ENCODE measurements around the gene HTT-AS. TPM values are rescaled to one million over a fixed set of nuclear protein-coding genes. Genes with fewer than 3 reads are reported as not detected.

The HTT-AS gene
- total RNA-seq = not detected
- not detected for polyA plus RNA-seq (ENCODE audit: insufficient read length in 6 of 6)
- long read RNA-seq, donor 1, partial matches to known transcripts = 20 of 20 reads
- long read RNA-seq, donor 1, other reads (novel, unspliced or antisense) = 0 of 20 reads
- long read RNA-seq, donor 2 = 0 reads
- long read RNA-seq, donor 3 = 0 reads
- long read RNA-seq, donor 4 = 0 reads
- long read RNA-seq, donor 5 = 0 reads
- long read RNA-seq, donor 6 = 0 reads
- long read RNA-seq, donor 7 = 0 reads
- long read RNA-seq, donor 8 = 0 reads
- long read RNA-seq, donor 9 = 0 reads
- long read RNA-seq, donor 10 = 0 reads
- long read RNA-seq, donor 11 = 0 reads
- long read RNA-seq, donor 12 = 0 reads

DNA sequence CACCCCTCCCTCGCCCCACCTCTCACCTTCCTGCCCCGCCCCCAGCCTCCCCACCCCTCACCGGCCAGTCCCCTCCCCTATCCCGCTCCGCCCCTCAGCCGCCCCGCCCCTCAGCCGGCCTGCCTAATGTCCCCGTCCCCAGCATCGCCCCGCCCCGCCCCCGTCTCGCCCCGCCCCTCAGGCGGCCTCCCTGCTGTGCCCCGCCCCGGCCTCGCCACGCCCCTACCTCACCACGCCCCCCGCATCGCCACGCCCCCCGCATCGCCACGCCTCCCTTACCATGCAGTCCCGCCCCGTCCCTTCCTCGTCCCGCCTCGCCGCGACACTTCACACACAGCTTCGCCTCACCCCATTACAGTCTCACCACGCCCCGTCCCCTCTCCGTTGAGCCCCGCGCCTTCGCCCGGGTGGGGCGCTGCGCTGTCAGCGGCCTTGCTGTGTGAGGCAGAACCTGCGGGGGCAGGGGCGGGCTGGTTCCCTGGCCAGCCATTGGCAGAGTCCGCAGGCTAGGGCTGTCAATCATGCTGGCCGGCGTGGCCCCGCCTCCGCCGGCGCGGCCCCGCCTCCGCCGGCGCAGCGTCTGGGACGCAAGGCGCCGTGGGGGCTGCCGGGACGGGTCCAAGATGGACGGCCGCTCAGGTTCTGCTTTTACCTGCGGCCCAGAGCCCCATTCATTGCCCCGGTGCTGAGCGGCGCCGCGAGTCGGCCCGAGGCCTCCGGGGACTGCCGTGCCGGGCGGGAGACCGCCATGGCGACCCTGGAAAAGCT is at the start of gene HTT-AS, which contains the start of gene HTT:
TSS of gene HTT-AS (minus strand) at position 461 of the 768 bp plus-strand sequence.
TSS of gene HTT (plus strand) at position 604 of the 768 bp plus-strand sequence. CDS start at position 749, 145 bp downstream.
- intact Hi-C loops (cut with DNase I) = no loop called here
- ATAC-seq = peak; percentile 91
- no peak for TF ChIP-seq CTCF (IDR thresholded peaks at IDR 0.05)

GRCh38 chr4:3123181-3123671 is 48.9 kb upstream of the HTT-AS start:
- Histone ChIP-seq H3K9me3 (no peaks in the 10 kb centered on the region), H3K4me3 (no peak overlapping the region), H3K36me3 (peaks cover 0 to 74% of the 10 kb centered on the region in 2 donors), H3K4me1 (peaks cover 0 to 12% of the 10 kb centered on the region in 2 donors), H3K27ac (peak overlapping the region; percentile 45 to 68), H3K27me3 (no peaks in the 10 kb centered on the region)
- ATAC-seq (peak; percentile 31), DNase-seq (peak in 2 of 4 donors; percentile 59 to 64)
- no peak for TF ChIP-seq CTCF (IDR thresholded peaks at IDR 0.05)
- intact Hi-C loops (cut with DNase I) = no loop called here

More for the DNA sequence above, at the start of gene HTT-AS, which contains the start of gene HTT:
- peak within 1 kb of the TSS; percentile 85 to 88 for H3K27ac ChIP-seq
- peak within 1 kb of the TSS; percentile 89 to 91 for H3K4me3 ChIP-seq
- H3K4me1 ChIP-seq = peaks cover 12 to 35% of the 10 kb centered on the region in 2 donors
- no peaks in the 10 kb centered on the region for H3K27me3 ChIP-seq
- peak; percentile 97 to 99 (median 98) for DNase-seq
- no peaks in the 10 kb centered on the region for H3K36me3 ChIP-seq
- H3K9me3 ChIP-seq = no peaks in the 10 kb centered on the region

GRCh38 chr4:3122081-3122563 is 47.8 kb upstream of the HTT-AS start:
- peaks cover 0 to 12% of the 10 kb centered on the region in 2 donors for H3K4me1 ChIP-seq
- H3K27ac ChIP-seq = peak overlapping the region; percentile 45 to 68
- intact Hi-C loops (cut with DNase I) = no loop called here
- TF ChIP-seq CTCF (IDR thresholded peaks at IDR 0.05) = no peak
- no peaks in the 10 kb centered on the region for H3K27me3 ChIP-seq
- DNase-seq (peak in 1 of 4 donors; percentile 51), ATAC-seq (peak; percentile 62)
- H3K9me3 ChIP-seq = no peaks in the 10 kb centered on the region
- H3K36me3 ChIP-seq = peaks cover 0 to 71% of the 10 kb centered on the region in 2 donors
- no peak overlapping the region for H3K4me3 ChIP-seq

DNA sequence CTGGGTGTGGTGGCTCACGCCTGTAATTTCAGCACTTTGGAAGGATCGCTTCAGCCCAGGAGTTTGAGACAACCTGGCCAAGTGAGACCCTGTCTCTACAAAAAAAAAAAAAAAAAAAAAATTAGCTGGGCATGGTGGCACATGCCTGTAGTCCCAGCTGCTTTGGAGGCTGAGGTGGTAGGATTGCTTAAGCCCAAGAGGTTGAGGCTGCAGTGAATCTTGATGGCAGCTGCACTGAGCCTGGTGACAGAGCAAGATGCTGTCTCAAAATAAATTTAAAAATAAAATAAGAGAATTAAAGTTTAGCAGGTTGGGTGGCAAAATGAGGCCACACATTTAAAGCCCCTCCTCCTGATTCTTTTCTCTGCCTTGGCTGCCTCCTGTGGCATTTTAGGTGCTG is 47.3 kb upstream of the HTT-AS start:
- no peak for ATAC-seq
- TF ChIP-seq CTCF (IDR thresholded peaks at IDR 0.05) = no peak
- Histone ChIP-seq H3K27me3 (no peaks in the 10 kb centered on the region), H3K27ac (peak overlapping the region; percentile 45 to 68), H3K36me3 (peaks cover 0 to 71% of the 10 kb centered on the region in 2 donors), H3K4me1 (peaks cover 0 to 12% of the 10 kb centered on the region in 2 donors), H3K4me3 (no peak overlapping the region), H3K9me3 (no peaks in the 10 kb centered on the region)
- no peak for DNase-seq
- intact Hi-C loops (cut with DNase I) = no loop called here
